ENCODE results near the gene CCDC28B. TPM values are rescaled to one million over a fixed set of nuclear protein-coding genes. Genes with fewer than 3 reads are reported as not detected.
"Not testable (repeated sequence)": the region's sequence is repeated elsewhere in the genome, so short reads cannot be mapped to it uniquely, and the experiment has no call there.

Gene CCDC28B
- total RNA-seq = 10 to 100 TPM; 29.0 to 29.1 TPM

DNA sequence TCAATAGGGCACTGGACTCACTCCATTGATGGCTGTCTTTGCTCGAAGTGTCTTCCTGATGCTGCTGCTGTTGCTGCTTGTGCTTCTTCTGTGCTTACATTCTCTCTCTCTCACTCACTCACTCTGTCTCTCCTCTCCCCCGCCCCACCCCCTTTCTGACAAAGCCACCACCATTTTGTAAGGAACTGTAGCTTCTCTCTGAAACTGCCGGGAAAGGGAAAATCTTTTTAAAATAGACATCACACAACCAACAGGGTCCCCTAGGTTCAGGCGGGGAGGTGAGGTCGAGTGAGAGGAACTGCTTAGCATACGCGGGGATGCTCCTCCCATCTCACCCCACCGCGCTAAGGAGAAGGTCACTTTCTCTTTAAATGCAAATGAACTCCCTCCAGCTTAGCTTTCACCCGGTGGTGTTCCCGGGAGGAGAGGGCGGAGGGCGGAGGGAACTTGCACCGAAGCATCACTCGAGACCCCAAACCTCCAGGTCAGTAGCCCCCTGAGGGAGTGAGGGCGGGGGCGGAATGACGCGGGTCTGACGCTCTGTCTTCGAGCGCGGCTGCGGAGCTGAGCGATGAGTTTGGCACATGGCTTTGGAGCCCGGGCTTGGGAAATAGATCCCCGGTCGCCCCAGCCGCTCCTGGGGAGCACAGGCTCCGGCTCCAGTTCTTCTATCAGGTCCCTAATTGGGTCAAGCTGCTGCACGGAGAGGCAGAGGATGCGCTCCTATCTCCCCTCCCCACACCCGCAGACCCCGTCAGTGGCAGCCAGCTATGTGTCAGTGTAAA lies at the start of gene CCDC28B:
CCDC28B (plus strand) TSS at position 370 of the 785 bp plus-strand sequence. CDS start 1,341 bp downstream, outside the sequence.
- peak; percentile 68 for DNase-seq
- Mint-ChIP-seq H3K36me3 (peaks cover 26% of the 10 kb centered on the region), H3K4me1 (peaks cover 45% of the 10 kb centered on the region), H3K9me3 (no peaks in the 10 kb centered on the region), H3K27me3 (no peaks in the 10 kb centered on the region), H3K4me3 (peak within 1 kb of the TSS; percentile 83), H3K27ac (peak within 1 kb of the TSS; percentile 94)

GRCh38 chr1:32150847-32151246 lies 49.5 kb upstream of the CCDC28B start:
- H3K27me3 Mint-ChIP-seq = no peaks in the 10 kb centered on the region
- no peak overlapping the region for H3K4me3 Mint-ChIP-seq
- no peak for DNase-seq
- H3K4me1 Mint-ChIP-seq = peaks cover 19% of the 10 kb centered on the region
- peaks cover 36% of the 10 kb centered on the region for H3K36me3 Mint-ChIP-seq
- peaks cover 7% of the 10 kb centered on the region for H3K9me3 Mint-ChIP-seq
- no peak overlapping the region for H3K27ac Mint-ChIP-seq

DNA sequence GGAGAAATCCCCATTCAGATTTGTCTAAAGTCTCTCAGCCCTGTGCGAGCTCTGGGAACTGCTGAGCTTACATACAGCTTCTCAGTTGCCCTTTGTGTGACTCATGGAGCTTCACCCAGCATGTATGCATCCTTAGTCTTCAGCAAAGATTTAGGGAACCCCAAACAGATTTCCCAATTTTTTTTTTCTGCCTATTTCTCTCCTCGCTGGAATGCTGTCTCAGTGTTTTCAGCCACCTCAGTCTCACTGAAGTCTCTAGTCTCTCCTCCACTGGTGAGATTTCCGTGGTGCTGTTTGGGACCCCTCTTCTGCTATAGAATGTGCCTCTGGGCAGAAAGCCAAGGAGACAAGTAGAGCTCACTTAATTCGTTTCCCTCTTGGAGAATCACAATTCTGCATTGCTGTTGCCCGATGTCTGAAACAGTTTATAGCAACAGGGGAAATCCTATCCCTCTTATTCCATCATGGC lies 49.0 kb upstream of the CCDC28B start:
- Mint-ChIP-seq H3K36me3 (peaks cover 34% of the 10 kb centered on the region), H3K4me1 (peaks cover 16% of the 10 kb centered on the region), H3K27ac (no peak overlapping the region), H3K4me3 (no peak overlapping the region), H3K27me3 (no peaks in the 10 kb centered on the region), H3K9me3 (peaks cover 7% of the 10 kb centered on the region)
- DNase-seq = no peak

GRCh38 chr1:32159189-32159588 lies 41.2 kb upstream of the CCDC28B start:
- Mint-ChIP-seq H3K27me3 (no peaks in the 10 kb centered on the region), H3K36me3 (peaks cover 36% of the 10 kb centered on the region), H3K4me1 (peaks cover 10% of the 10 kb centered on the region), H3K9me3 (no peaks in the 10 kb centered on the region), H3K4me3 (no peak overlapping the region), H3K27ac (peak overlapping the region; percentile 66)
- DNase-seq = no peak

- Mint-ChIP-seq H3K9me3 (no peaks in the 10 kb centered on the region), H3K36me3 (peaks cover 38% of the 10 kb centered on the region), H3K4me1 (peaks cover 8% of the 10 kb centered on the region), H3K27ac (no peak overlapping the region), H3K27me3 (no peaks in the 10 kb centered on the region), H3K4me3 (no peak overlapping the region)
- DNase-seq = no peak
Observed at GRCh38 chr1:32163405-32163804, 37.0 kb upstream of the CCDC28B start.

- not testable (repeated sequence) for DNase-seq, H3K4me3 Mint-ChIP-seq, H3K27ac Mint-ChIP-seq, H3K4me1 Mint-ChIP-seq, H3K9me3 Mint-ChIP-seq, H3K27me3 Mint-ChIP-seq
- H3K36me3 Mint-ChIP-seq = peaks cover 31% of the 10 kb centered on the region
Observed at GRCh38 chr1:32165633-32166032, 34.8 kb upstream of the CCDC28B start.

- H3K27me3 Mint-ChIP-seq = no peaks in the 10 kb centered on the region
- no peaks in the 10 kb centered on the region for H3K9me3 Mint-ChIP-seq
- DNase-seq = no peak
- H3K36me3 Mint-ChIP-seq = peaks cover 34% of the 10 kb centered on the region
- peaks cover 10% of the 10 kb centered on the region for H3K4me1 Mint-ChIP-seq
- no peak overlapping the region for H3K27ac Mint-ChIP-seq
- H3K4me3 Mint-ChIP-seq = no peak overlapping the region
Observed at GRCh38 chr1:32170991-32171390, 29.4 kb upstream of the CCDC28B start.

GRCh38 chr1:32172621-32173245 lies 27.7 kb upstream of the CCDC28B start:
- Mint-ChIP-seq H3K9me3 (no peaks in the 10 kb centered on the region), H3K4me3 (no peak overlapping the region), H3K36me3 (peaks cover 28% of the 10 kb centered on the region), H3K27me3 (no peaks in the 10 kb centered on the region), H3K27ac (no peak overlapping the region), H3K4me1 (peaks cover 10% of the 10 kb centered on the region)
- no peak for DNase-seq

DNA sequence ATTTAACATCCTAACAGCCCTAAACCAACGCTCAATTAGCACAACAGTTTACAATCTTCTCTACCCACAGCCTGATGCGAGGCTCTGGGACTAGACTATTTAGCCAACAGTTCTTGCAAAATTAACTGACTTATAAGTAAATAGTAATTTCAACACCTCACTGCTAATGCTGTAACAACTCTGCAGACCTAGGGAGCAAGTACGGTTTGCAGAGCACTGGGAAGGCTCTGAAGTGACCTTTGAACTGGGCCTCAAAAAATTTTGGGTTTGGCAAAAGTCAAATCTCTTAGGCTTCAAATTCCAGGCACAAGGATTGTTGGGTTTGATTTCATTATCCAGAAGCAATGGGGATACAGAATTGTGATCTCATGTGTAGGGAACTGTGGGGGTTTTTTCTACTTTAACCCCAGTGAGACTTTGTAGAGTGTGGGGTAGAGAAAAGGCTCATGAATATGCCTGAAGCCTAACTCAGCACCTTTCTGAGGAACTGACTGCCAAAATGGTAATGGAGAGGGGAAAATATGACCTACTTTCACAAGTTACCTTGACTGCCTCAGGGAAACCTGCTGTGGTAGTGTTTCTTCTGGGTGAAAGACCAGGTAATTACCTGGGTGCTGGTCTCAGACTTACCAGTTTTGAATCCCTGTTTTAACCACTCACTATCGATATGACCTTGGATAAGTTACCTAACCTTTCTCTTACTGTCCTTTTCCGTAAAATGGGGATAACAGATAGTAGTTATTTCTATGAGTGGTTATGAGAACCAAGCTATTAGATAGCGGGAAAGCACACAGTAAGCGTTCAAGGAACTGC lies 21.8 kb upstream of the CCDC28B start:
- Mint-ChIP-seq H3K27me3 (no peaks in the 10 kb centered on the region), H3K9me3 (no peaks in the 10 kb centered on the region), H3K36me3 (peaks cover 34% of the 10 kb centered on the region), H3K4me3 (peak overlapping the region; percentile 95), H3K27ac (peak overlapping the region; percentile 98), H3K4me1 (peaks cover 34% of the 10 kb centered on the region)
- no peak for DNase-seq

DNA sequence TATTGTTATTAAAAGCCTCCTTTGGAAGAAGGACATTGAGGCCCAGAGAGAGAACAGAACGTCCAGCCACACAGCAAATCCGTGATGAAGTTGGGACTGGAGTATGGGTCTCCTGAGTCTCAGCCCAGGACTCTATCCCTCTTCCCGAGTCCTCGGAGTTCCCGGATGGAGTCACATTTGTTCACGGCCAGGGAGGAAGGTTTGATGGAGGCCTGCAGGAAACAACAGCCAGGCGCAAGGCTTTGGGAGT lies 21.3 kb upstream of the CCDC28B start:
- peak overlapping the region; percentile 98 for H3K27ac Mint-ChIP-seq
- H3K36me3 Mint-ChIP-seq = peaks cover 39% of the 10 kb centered on the region
- H3K4me1 Mint-ChIP-seq = peaks cover 39% of the 10 kb centered on the region
- no peaks in the 10 kb centered on the region for H3K9me3 Mint-ChIP-seq
- peak overlapping the region; percentile 95 for H3K4me3 Mint-ChIP-seq
- no peak for DNase-seq
- no peaks in the 10 kb centered on the region for H3K27me3 Mint-ChIP-seq

- no peaks in the 10 kb centered on the region for H3K9me3 Mint-ChIP-seq
- peak within 1 kb of the TSS; percentile 98 for H3K27ac Mint-ChIP-seq
- DNase-seq = peak; percentile 94
- peaks cover 44% of the 10 kb centered on the region for H3K4me1 Mint-ChIP-seq
- peak within 1 kb of the TSS; percentile 95 for H3K4me3 Mint-ChIP-seq
- H3K36me3 Mint-ChIP-seq = peaks cover 44% of the 10 kb centered on the region
- H3K27me3 Mint-ChIP-seq = no peaks in the 10 kb centered on the region
Observed at GRCh38 chr1:32179443-32180185, 20.8 kb upstream of the CCDC28B start, which contains the start of gene TXLNA. TXLNA (plus strand) TSS chr1:32179675; CDS start chr1:32180346, 671 bp downstream.

GRCh38 chr1:32180186-32181060 lies 20.0 kb upstream of the CCDC28B start:
- peak overlapping the region; percentile 95 for H3K4me3 Mint-ChIP-seq
- H3K4me1 Mint-ChIP-seq = peaks cover 50% of the 10 kb centered on the region
- peak; percentile 43 for DNase-seq
- peak overlapping the region; percentile 96 for H3K27ac Mint-ChIP-seq
- H3K27me3 Mint-ChIP-seq = no peaks in the 10 kb centered on the region
- H3K36me3 Mint-ChIP-seq = peaks cover 50% of the 10 kb centered on the region
- no peaks in the 10 kb centered on the region for H3K9me3 Mint-ChIP-seq

- H3K27me3 Mint-ChIP-seq = no peaks in the 10 kb centered on the region
- peak overlapping the region; percentile 96 for H3K27ac Mint-ChIP-seq
- H3K36me3 Mint-ChIP-seq = peaks cover 50% of the 10 kb centered on the region
- H3K4me1 Mint-ChIP-seq = peaks cover 51% of the 10 kb centered on the region
- DNase-seq = no peak
- peak overlapping the region; percentile 95 for H3K4me3 Mint-ChIP-seq
- no peaks in the 10 kb centered on the region for H3K9me3 Mint-ChIP-seq
Observed at GRCh38 chr1:32181065-32181464, 19.3 kb upstream of the CCDC28B start.

- Mint-ChIP-seq H3K36me3 (peaks cover 55% of the 10 kb centered on the region), H3K9me3 (no peaks in the 10 kb centered on the region), H3K4me3 (peak overlapping the region; percentile 95), H3K27ac (peak overlapping the region; percentile 96), H3K27me3 (no peaks in the 10 kb centered on the region), H3K4me1 (peaks cover 56% of the 10 kb centered on the region)
- DNase-seq = no peak
Observed at GRCh38 chr1:32181563-32181962, 18.8 kb upstream of the CCDC28B start.
